ENCODE measurements around the gene DUSP11. TPM values are rescaled to one million over a fixed set of nuclear protein-coding genes. Genes with fewer than 3 reads are reported as not detected.

DUSP11 gene
- total RNA-seq (10 to 100 TPM in 7 of 10 donors, 1 to 10 TPM in 3; 9.2 to 11.6 (median 10.8) TPM), polyA plus RNA-seq (10 to 100 TPM in 1 of 2 donors, 1 to 10 TPM in 1; 7.9 to 12.9 TPM)
- long read RNA-seq, donor 1, transcript DUSP11-201 (9 exons, 1,653 nt): major isoform, 10 of 15 reads
- long read RNA-seq, donor 1, partial matches to known transcripts: 3 of 15 reads
- long read RNA-seq, donor 1, other reads (novel, unspliced or antisense): 1 of 15 reads
- long read RNA-seq, donor 2, transcript DUSP11-201 (9 exons, 1,653 nt): major isoform, 13 of 18 reads
- long read RNA-seq, donor 2, partial matches to known transcripts: 2 of 18 reads
- long read RNA-seq, donor 2, other reads (novel, unspliced or antisense): 0 of 18 reads
- long read RNA-seq, donor 3, transcript DUSP11-201 (9 exons, 1,653 nt): major isoform, 22 of 25 reads
- long read RNA-seq, donor 3, partial matches to known transcripts: 0 of 25 reads
- long read RNA-seq, donor 3, other reads (novel, unspliced or antisense): 2 of 25 reads

DNA sequence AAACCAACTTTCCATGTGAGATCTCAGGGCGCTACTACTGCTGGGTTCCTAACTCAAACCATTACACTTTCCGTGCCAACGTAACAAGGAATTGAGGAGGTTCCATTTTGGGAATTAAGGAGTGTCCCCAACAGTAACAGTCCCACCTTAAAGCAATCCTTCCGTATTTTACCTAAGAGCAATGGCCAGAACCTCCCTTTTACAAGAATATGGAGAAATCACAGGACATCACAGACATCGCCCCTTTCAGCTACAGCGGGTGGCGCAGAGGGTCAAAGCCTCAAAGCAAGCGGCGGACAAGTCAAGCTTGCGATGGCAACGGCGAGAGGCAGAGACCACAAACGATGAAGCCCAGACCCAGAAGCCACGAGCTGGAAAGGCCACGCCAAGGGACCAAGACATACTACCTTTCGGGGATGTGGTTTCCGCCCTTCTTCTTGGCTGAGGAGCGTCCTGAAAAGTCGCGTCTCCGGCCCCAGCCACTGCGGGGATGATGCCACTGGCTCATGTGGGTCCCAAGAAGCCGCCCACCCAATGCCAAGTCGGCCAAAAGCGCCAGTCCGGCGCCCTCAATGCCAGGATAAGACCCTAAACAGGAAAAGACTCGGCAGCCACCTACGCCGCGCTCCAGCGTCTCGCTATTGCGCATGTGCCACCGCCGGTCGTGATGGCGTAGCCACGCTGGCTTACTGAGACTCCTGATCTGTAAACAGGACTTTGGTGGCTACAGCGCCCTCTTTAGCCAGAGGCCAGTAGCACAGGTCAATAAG lies at the start of gene DUSP11:
TSS of gene DUSP11 (minus strand) at position 637 of the 770 bp plus-strand sequence. CDS start at position 508, 129 bp downstream.
- Histone ChIP-seq H3K27me3 (no peaks in the 10 kb centered on the region), H3K9me3 (no peaks in the 10 kb centered on the region), H3K4me1 (peaks cover 4 to 31% (median 16%) of the 10 kb centered on the region in 9 donors), H3K36me3 (peaks cover 0 to 37% (median 10%) of the 10 kb centered on the region in 9 donors), H3K27ac (peak within 1 kb of the TSS; percentile 68 to 97 (median 92)), H3K4me3 (peak within 1 kb of the TSS; percentile 56 to 97 (median 83))
- WGBS, 2 donors: 0 to 1% methylated on average over 40 of the region's 40 CpGs
- intact Hi-C loops (cut with DNase I): loop anchor here in 3 of 10 donors (1.0 to 10.0 kb wide), 2 partner anchors 42 to 85 kb away; partner anchors contain the start of gene TPRKB (in 1 of the 3)
- TF ChIP-seq, protein P1, sequence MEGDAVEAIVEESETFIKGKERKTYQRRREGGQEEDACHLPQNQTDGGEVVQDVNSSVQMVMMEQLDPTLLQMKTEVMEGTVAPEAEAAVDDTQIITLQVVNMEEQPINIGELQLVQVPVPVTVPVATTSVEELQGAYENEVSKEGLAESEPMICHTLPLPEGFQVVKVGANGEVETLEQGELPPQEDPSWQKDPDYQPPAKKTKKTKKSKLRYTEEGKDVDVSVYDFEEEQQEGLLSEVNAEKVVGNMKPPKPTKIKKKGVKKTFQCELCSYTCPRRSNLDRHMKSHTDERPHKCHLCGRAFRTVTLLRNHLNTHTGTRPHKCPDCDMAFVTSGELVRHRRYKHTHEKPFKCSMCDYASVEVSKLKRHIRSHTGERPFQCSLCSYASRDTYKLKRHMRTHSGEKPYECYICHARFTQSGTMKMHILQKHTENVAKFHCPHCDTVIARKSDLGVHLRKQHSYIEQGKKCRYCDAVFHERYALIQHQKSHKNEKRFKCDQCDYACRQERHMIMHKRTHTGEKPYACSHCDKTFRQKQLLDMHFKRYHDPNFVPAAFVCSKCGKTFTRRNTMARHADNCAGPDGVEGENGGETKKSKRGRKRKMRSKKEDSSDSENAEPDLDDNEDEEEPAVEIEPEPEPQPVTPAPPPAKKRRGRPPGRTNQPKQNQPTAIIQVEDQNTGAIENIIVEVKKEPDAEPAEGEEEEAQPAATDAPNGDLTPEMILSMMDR (IDR thresholded peaks at IDR 0.05): peak; percentile 85 to 99 (median 91)
- DNase-seq (peak; percentile 95 to 96), ATAC-seq (peak; percentile 98 to 100 (median 100))

DNA sequence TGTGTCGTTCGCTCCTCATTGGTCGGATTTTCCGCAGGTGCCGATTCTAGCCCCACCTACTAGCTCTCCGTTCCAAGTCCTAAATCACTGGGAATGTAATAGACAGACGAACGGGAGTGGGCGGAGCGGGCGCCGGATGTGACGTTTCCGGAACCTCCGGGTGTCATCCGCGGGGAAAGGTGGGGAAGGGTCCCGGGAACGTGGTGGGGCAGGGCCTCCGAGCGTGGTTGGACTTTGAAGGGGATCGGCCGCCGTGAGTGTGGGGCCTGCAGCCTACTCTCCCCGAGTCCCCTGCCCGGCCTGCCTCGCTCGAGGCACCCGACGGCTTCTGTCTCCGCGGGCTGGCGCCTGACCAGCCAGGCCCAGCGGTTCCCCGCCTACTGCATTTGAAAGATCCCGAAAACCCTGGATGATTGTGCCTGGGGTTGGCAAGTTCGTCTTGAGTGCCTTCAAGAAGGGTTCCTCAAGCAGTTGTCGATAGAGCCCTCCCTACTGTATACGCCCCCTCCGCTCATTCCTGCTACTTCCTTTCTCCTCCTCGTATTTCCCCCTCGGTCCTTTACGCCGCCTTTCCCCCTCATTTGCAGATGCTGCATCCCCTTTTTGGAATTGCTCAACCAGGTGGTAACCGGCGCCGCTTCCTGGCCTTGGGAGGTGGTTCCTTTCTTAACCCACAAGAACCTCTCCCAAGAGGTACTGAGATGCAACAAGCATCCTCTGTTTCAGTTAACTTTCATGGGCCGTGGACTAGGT lies 49.1 kb upstream of the DUSP11 start, which contains the start of gene STAMBP:
TSS of gene STAMBP (plus strand) at position 144 of the 753 bp plus-strand sequence. CDS start 1,896 bp downstream, outside the sequence.
- Histone ChIP-seq H3K4me3 (peak within 1 kb of the TSS; percentile 52 to 90 (median 80)), H3K9me3 (no peaks in the 10 kb centered on the region), H3K27ac (peak within 1 kb of the TSS; percentile 65 to 99 (median 94)), H3K36me3 (peaks cover 0 to 35% (median 0%) of the 10 kb centered on the region in 9 donors), H3K4me1 (peaks cover 0 to 41% (median 24%) of the 10 kb centered on the region in 9 donors), H3K27me3 (no peaks in the 10 kb centered on the region)
- WGBS, 2 donors: 0 to 1% methylated on average over 48 of the region's 48 CpGs
- TF ChIP-seq, protein P1 (IDR thresholded peaks at IDR 0.05): no peak
- DNase-seq (peak; percentile 95 to 98), ATAC-seq (peak; percentile 96 to 99 (median 99))
- intact Hi-C loops (cut with DNase I): loop anchor here in 2 of 10 donors (10.0 kb wide), 6 partner anchors 96 to 506 kb away; partner anchors contain the start of genes BOLA3 (in 2 of the 2), TET3 (in 2 of the 2) and DGUOK (in 1 of the 2)

DNA sequence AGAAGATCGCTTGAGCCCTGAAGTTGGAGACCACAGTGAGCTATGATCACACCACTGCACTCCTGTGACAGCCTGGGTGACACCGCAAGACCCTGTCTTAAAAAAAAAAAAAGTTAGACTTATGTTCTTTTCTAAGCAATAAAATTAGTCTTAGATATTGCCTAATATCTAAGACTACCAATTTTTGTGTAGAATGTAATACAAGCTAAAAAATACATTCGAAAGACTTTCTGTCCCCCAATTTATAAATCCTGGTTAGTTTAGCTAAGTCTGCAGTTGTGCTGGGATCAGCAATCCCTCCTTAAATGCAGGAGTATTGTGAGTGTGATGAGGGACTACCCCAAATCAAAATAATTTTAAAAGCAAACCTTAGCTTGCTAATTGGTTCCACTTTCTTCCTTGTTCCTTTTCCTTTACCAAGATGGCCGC lies 48.5 kb upstream of the DUSP11 start:
- H3K4me1 ChIP-seq: peaks cover 0 to 41% (median 24%) of the 10 kb centered on the region in 9 donors
- intact Hi-C loops (cut with DNase I): loop anchor here in 2 of 10 donors (10.0 kb wide), 6 partner anchors 96 to 506 kb away; partner anchors contain the start of genes BOLA3 (in 2 of the 2), TET3 (in 2 of the 2) and DGUOK (in 1 of the 2)
- H3K27ac ChIP-seq: peak overlapping the region in 9 of 10 donors; percentile 91 to 99 (median 95)
- no peak for DNase-seq
- peak in 2 of 8 donors; percentile 14 to 18 for ATAC-seq
- H3K27me3 ChIP-seq: no peaks in the 10 kb centered on the region
- H3K36me3 ChIP-seq: peaks cover 0 to 29% (median 0%) of the 10 kb centered on the region in 9 donors
- peak overlapping the region; percentile 52 to 90 (median 80) for H3K4me3 ChIP-seq
- no peaks in the 10 kb centered on the region for H3K9me3 ChIP-seq
- TF ChIP-seq, protein P1 (IDR thresholded peaks at IDR 0.05): no peak
- 55 to 63% methylated on average over 4 of the region's 4 CpGs for WGBS, 2 donors
